Left colon (tissue), 2 donors: ENCODE measurements around the gene ARHGAP26. TPM values are rescaled to one million over a fixed set of nuclear protein-coding genes. Genes with fewer than 3 reads are reported as not detected.
A peak's percentile ranks its signal among the peaks of the same experiment; 100 is the strongest.

Source experiments
- ATAC-seq: fragments of 200-7000 bp; cut with Tn5 transposase; one replicate; pipeline ENCODE4 v1.9.1; 2020; ENCODE audit warnings: mild to moderate bottlenecking, moderate library complexity
- DNase-seq, 2 donors: peaks; one replicate each; pipeline ENCODE4 v3.0.0-alpha.2; 2020
- intact Hi-C, 2 donors: fragments of 100-400 bp; cut with DNase I in 1 of 2; cut with micrococcal nuclease in 1 of 2; formaldehyde crosslinking; loops; one replicate each; pipeline versions ENCODE4 v1.11.2 to v1.14.0; 2022; cut with DNase I, micrococcal nuclease
- total RNA-seq, 2 donors: library from RNA; stranded (reverse); fragmentation: NEBNext Ultra II Directional; extraction: Animal tissue kit (Norgen Biotek cat#: 25700); gene quantifications; one replicate each; pipeline ENCODE4 v1.2.1, GENCODE V29; 2021
- donor health status: DM: no; HTN: no; CAD: no.
- donor health status: DM: yes; HTN: yes; CAD: no.

ARHGAP26 gene
- total RNA-seq, 2 donors from 2014 or later, result 71.6 to 85.1 TPM

- ATAC-seq (no peak), DNase-seq (no peak)
- intact Hi-C loops, result no loop called here
Measured at GRCh38 chr5:142902186-142902965, 132.2 kb downstream of the ARHGAP26 start.

DNA sequence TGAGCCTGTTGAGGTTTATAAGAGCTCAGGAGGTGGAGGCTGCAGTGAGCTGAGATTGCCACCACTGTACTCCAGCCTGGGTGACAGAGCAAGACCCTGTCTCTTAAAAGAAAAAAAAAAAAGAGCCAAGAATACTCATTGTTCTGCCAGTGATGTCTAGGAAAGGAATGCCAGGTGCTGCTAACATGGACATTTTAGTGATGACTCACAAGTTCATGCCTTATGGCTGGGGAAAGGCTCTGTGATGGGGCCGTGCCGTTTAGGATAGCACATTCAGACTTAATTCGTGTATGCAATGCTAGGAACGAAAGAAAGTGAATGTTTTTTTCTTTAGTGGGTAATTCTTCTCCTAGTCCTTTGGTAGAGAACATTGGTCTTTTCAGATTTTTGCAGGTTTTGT lies 134.2 kb downstream of the ARHGAP26 start:
- ATAC-seq (no peak), DNase-seq (no peak)
- intact Hi-C loops, result no loop called here

DNA sequence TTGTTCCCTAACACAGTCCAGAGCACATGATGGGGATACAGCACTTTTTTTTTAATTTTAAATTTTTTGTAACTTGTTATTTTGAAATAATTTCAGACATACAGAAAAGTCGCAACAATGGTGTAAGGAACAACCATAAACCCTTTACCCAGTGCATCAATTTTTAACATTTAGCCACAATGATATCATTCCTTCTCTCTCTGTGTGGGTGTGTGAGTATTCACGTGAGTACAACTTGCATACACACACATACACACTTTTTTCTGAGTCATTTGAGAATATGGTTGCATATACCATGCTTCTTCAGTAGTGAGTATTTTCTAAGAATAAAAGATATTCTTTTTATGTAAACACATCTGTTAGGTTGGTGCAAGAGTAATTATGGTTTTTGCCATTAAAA lies 135.2 kb downstream of the ARHGAP26 start:
- intact Hi-C loops, result no loop called here
- ATAC-seq (no peak), DNase-seq (no peak)

DNA sequence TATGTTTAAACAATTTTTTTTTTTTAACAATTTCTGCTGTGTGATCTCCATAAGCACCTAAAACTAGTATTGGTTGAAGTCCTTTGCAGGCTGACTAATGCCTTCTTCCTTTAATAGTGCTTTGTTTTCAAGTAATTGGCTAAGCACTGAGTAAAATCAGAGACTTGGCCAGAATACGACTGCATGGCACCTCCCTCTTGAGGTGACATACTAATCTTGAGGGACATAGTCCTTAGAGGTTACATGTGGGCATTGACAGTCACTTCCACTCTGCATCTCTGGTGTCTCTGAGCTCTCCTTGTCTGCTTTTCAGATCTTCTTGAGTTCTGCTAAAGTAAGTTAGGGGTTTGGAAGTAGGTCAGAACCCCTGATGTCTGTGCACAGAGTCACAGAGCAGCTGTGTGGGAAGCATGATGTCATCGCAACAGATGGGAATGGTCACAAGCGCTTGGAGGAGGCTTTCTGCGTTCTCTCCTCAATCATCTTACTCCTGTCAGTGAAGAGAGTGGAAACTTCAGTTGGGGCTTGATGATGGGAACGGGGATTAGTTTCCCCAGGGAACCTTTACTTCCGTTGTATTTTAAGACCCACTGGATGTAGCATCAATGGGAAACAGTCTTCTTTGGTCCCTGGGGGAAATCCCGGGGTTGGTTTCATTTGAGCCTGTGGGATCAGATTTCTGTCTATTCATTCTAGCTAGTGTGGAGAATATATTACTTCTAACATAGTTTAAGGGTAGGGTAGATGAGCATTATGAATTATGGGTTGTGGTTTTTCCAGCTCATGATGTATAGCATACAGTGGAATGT lies 136.9 kb downstream of the ARHGAP26 start:
- DNase-seq, result no peak
- intact Hi-C loops, result no loop called here
- no peak for ATAC-seq

- no peak for ATAC-seq
- DNase-seq, result no peak
- intact Hi-C loops, result no loop called here
Measured at GRCh38 chr5:142908659-142909058, 138.5 kb downstream of the ARHGAP26 start.

DNA sequence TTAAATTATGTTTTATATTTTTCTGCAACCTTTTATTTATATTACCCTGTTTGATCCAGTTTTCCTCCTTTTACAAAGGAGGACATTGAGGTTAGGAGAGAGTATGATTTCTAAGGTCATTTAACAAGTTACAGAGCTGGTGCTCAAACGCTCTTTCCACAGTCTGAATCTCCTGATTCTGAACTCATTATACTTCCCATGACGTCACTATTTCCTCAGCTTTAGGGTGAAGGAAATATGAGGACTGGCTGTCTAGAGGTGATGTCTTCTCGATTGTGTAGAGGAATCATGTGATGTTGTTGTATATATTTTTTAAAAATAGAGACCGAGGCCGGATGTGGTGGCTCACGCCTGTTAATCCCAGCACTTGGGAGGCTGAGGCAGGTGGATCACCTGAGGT lies 140.0 kb downstream of the ARHGAP26 start:
- no peak for ATAC-seq
- intact Hi-C loops, result loop anchor here in 1 of 2 donors (10.0 kb wide), 1 partner anchor 1255 kb away; no protein-coding TSS in a partner anchor
- no peak for DNase-seq

GRCh38 chr5:142911170-142911569 lies 141.0 kb downstream of the ARHGAP26 start:
- no peak for DNase-seq
- intact Hi-C loops, result loop anchor here in 1 of 2 donors (10.0 kb wide), 1 partner anchor 1254 kb away; no protein-coding TSS in a partner anchor
- no peak for ATAC-seq

DNA sequence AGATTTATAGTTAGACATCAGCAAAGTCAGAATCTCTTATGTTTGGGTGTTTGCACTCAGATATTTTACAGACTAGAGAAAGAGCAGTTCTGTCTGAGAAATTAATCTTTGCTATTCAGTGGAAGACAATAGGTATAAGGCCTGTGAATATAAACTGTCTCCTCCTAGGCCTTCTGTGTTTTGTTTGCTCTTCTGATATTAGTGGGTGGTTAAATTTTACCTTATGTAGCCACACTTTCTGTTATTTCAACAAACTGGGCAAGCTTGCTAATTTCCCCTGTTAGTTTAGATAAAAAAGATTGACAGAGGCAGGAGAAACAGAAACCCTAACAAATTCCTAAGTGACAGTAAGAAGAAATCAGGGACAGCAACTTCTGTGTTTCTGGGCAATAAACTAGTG lies 141.6 kb downstream of the ARHGAP26 start:
- DNase-seq (no peak), ATAC-seq (no peak)
- intact Hi-C loops, result loop anchor here in 1 of 2 donors (10.0 kb wide), 1 partner anchor 1253 kb away; no protein-coding TSS in a partner anchor

DNA sequence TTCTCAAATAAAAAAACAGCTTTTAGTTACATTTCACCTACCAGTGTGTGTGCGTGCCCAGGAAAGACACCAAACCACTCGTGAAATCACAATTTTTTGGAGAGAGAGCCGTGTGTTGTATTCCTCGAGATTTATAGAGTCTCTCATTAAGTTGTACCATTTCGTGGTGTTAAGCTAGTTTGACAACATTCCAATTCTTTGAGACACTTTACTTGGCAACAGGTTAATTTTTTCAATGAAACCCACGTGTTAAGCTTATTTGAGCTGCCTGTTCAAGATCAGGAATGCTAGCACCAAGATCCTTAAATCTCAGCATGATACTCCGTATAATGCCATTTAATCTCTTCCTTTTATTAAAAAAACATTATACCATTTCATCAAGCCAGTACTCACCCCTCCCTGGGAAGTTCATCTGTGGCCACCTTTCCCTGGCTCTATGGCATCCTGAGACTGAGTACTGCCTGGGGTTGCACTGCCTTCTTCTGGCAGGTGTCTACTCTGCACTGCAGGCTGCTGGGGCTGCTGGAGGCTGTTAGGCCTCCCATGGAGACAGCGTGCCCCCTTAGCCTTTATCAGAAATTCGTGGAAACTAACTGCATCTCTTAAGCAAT lies 143.7 kb downstream of the ARHGAP26 start:
- ATAC-seq (no peak), DNase-seq (no peak)
- intact Hi-C loops, result loop anchor here in 1 of 2 donors (10.0 kb wide), 1 partner anchor 1251 kb away; no protein-coding TSS in a partner anchor

DNA sequence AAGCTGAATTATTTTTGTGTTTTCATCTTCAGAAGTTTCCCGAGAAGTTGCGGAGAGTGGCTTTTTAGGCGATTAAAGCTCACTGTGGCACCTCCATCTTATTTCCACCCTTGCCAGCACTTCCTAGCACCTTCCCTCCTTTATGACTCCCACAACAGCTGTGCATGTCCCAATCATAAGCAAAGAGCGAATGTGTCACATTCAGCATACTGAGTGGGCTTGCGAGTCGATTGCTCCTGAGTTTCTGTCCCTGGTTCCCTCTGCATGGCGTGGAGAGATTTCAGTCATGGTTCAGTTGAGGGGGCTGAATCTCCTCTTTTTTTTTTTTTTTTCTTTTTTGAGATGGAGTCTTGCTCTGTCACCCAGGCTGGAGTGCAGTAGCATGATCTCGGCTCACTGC lies 144.9 kb downstream of the ARHGAP26 start:
- intact Hi-C loops, result loop anchor here in 1 of 2 donors (10.0 kb wide), 1 partner anchor 1250 kb away; no protein-coding TSS in a partner anchor
- ATAC-seq (no peak), DNase-seq (no peak)

GRCh38 chr5:142915813-142916424 lies 145.7 kb downstream of the ARHGAP26 start:
- DNase-seq (peak in 1 of 2 donors; percentile 47), ATAC-seq (peak; percentile 75)
- intact Hi-C loops, result loop anchor here in 1 of 2 donors (10.0 kb wide), 1 partner anchor 1249 kb away; no protein-coding TSS in a partner anchor

DNA sequence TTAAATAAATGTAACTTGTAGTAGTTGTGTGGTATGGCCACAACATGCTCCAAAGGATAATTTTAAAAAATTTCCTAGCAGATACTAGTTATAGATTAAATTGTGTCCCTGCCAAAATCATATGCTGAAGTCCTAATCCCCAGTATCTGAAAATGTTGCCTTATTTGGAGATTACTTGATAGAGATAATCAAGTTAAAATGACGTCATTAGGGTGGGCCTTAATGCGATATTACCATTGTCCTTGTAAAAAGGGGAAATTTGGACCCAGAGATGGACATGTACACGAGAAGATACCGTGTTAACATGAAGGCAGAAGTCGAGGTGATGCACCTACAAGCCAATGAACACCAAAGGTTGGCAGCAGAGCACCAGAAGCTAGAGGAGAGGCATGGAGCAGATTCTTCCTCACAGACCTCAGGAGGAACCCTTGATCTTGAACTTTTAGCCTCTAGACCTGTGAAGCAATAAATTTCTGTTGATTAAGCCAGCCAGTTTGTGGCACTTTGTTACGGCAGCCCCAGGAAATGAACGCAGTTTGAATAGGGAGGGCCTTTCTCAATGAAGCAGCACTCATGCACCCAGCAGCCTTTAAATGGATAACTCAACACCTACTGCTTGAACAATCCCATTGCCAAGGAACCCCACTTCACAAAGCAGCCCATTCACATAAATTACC lies 148.9 kb downstream of the ARHGAP26 start:
- no peak for DNase-seq
- no peak for ATAC-seq
- intact Hi-C loops, result loop anchor here in 1 of 2 donors (10.0 kb wide), 1 partner anchor 1246 kb away; no protein-coding TSS in a partner anchor

DNA sequence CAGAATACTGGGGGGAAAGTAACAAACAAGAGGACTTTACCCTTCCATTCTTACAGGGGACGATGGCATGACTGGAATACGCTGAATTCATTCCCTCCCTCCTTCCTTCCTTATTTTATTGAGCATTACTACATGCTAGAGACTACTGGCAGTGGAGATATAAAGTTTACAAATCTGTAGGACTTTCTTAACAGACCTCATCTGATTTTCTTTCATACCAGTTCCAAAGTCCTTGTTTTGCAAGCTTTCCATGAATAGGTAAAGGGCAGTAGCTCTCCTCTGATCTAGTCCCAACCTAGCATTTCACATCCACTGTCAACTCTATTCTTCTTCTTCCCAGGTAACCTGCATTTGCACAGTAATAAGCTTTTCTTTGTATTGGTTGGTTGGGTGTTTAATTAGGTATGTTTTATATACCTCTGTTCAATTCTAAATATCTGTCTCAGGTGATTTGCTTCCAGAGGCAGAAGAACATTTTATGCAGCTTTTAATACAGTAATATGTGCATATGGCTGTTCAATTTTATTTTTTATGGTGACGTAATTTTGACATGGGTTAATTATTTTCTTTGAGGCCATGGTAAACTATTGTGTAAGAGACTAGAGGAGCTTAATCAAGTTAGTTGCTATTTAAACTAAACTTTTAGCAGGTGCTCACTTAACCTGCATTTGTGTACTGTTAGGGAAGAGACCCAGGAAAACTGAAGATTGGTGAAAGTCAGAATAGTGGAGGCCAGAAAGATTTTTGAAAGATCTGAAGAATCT lies 150.9 kb downstream of the ARHGAP26 start:
- ATAC-seq (peak; percentile 58), DNase-seq (no peak)
- intact Hi-C loops, result loop anchor here in 1 of 2 donors (5.0 to 10.0 kb wide), 2 partner anchors 484 to 906 kb away; partner anchors contain the start of gene NR3C1

- no peak for DNase-seq
- ATAC-seq, result peak; percentile 53
- intact Hi-C loops, result loop anchor here in 1 of 2 donors (5.0 to 10.0 kb wide), 2 partner anchors 482 to 905 kb away; partner anchors contain the start of gene NR3C1
Measured at GRCh38 chr5:142922223-142922952, 152.2 kb downstream of the ARHGAP26 start.

DNA sequence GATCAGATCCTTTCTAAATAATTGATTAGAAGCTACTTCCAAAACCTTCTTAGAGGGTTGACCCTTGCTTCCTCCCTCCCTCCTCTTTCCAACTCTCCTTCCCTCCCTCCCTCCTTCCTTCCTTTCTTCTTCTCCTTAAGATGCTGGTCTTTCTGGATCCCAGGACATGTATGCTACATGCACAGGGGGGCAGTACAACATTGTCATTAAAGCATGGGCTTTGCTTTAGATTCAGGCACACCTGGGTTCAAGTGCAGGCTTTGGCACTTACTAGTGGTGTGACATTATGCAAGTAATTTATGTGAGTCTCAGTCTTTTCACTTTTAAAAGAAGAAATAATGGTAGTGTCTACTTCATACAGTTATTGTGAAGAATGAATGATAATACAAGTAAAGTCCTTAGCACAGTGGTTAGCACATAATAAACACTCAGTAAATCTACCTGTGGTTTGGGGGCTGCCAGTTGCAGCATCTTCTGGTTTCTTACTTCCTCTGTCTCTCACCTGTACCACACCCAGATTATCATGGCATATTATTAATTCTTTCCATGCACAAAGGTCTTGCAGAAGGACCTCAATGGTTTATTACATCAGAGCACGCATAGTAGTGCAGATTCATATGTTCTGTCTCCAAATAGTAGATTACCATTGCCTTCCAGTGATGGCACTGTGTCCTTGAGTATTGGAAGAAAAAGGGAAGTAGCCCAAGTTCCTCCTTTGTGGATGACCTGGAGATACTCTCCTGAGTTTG lies 154.1 kb downstream of the ARHGAP26 start:
- ATAC-seq (no peak), DNase-seq (no peak)
- intact Hi-C loops, result loop anchor here in 1 of 2 donors (5.0 to 10.0 kb wide), 2 partner anchors 480 to 903 kb away; partner anchors contain the start of gene NR3C1

DNA sequence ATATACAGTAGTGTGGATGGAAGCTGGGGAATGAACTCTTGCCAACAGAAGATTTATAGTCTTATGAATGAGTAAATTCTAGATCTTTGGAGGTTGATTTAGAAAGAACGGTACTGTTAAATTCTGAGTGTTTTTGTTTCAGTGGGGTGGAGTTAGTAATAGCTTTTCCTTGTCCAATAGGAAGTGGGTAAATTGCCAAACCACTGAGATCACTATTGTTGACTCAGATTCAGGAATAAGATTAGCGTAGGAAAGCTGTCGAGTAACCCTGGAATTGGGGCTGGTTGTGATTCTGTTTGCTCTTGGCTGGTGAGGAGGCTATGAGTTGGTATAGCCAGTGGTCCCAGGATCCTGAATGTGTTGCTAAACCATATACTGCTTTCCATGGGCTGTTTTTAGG lies 155.6 kb downstream of the ARHGAP26 start:
- ATAC-seq, result peak; percentile 36
- no peak for DNase-seq
- intact Hi-C loops, result loop anchor here in 1 of 2 donors (10.0 kb wide), 1 partner anchor 479 kb away; the partner anchor contains the start of gene NR3C1
